Measurements from ENCODE around the gene KATNAL1.

Gene KATNAL1

GRCh38 chr13:30170569-30170968 lies 136.8 kb downstream of the KATNAL1 start:
- no peaks in the 10 kb centered on the region for H3F3A ChIP-seq (ENCODE audit: control insufficient read depth, insufficient read depth)
- no peaks in the 10 kb centered on the region for H3K79me2 ChIP-seq (ENCODE audit: control insufficient read depth, low read length)
- H3K4me1 ChIP-seq (ENCODE audit: control insufficient read depth, low read length) = peaks cover 17% of the 10 kb centered on the region
- no peaks in the 10 kb centered on the region for H3K27me3 ChIP-seq (ENCODE audit: control insufficient read depth, low read length)
- TF ChIP-seq EZH2phosphoT487 (IDR thresholded peaks at IDR 0.05; ENCODE audit: borderline replicate concordance, low read length) = no peak
- TF ChIP-seq, protein P1, sequence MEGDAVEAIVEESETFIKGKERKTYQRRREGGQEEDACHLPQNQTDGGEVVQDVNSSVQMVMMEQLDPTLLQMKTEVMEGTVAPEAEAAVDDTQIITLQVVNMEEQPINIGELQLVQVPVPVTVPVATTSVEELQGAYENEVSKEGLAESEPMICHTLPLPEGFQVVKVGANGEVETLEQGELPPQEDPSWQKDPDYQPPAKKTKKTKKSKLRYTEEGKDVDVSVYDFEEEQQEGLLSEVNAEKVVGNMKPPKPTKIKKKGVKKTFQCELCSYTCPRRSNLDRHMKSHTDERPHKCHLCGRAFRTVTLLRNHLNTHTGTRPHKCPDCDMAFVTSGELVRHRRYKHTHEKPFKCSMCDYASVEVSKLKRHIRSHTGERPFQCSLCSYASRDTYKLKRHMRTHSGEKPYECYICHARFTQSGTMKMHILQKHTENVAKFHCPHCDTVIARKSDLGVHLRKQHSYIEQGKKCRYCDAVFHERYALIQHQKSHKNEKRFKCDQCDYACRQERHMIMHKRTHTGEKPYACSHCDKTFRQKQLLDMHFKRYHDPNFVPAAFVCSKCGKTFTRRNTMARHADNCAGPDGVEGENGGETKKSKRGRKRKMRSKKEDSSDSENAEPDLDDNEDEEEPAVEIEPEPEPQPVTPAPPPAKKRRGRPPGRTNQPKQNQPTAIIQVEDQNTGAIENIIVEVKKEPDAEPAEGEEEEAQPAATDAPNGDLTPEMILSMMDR (IDR thresholded peaks at IDR 0.05; ENCODE audit: low read depth, low read length, poor library complexity, severe bottlenecking) = no peak
- no peaks in the 10 kb centered on the region for H3K9me3 ChIP-seq (ENCODE audit: control insufficient read depth, insufficient read depth, low read length)
- H3K9me2 ChIP-seq (replicated peaks; ENCODE audit: control insufficient read depth, low read length) = no peaks in the 10 kb centered on the region
- H4K20me1 ChIP-seq (ENCODE audit: control insufficient read depth, insufficient read depth, low read depth, low read length) = no peaks in the 10 kb centered on the region
- H3K36me3 ChIP-seq (ENCODE audit: control insufficient read depth, low read length) = no peaks in the 10 kb centered on the region
- H3K4me2 ChIP-seq (ENCODE audit: low read length) = no peak overlapping the region
- no peak overlapping the region for H3K4me3 ChIP-seq (ENCODE audit: low read length)
- no peak overlapping the region for H3K27ac ChIP-seq (ENCODE audit: low read depth, low read length)

- Histone ChIP-seq H3K27me3 (ENCODE audit: control insufficient read depth, low read length) (no peaks in the 10 kb centered on the region), H3K36me3 (ENCODE audit: control insufficient read depth, low read length) (no peaks in the 10 kb centered on the region), H3F3A (ENCODE audit: control insufficient read depth, insufficient read depth) (no peaks in the 10 kb centered on the region), H3K4me3 (ENCODE audit: low read length) (no peak overlapping the region), H3K4me2 (ENCODE audit: low read length) (no peak overlapping the region), H3K4me1 (ENCODE audit: control insufficient read depth, low read length) (peaks cover 16% of the 10 kb centered on the region), H3K9me3 (ENCODE audit: control insufficient read depth, insufficient read depth, low read length) (no peaks in the 10 kb centered on the region), H3K79me2 (ENCODE audit: control insufficient read depth, low read length) (no peaks in the 10 kb centered on the region), H3K27ac (ENCODE audit: low read depth, low read length) (no peak overlapping the region), H4K20me1 (ENCODE audit: control insufficient read depth, insufficient read depth, low read depth, low read length) (no peaks in the 10 kb centered on the region), H3K9me2 (replicated peaks; ENCODE audit: control insufficient read depth, low read length) (no peaks in the 10 kb centered on the region)
- TF ChIP-seq, protein P1 (IDR thresholded peaks at IDR 0.05; ENCODE audit: low read depth, low read length, poor library complexity, severe bottlenecking) = no peak
- no peak for TF ChIP-seq EZH2phosphoT487 (IDR thresholded peaks at IDR 0.05; ENCODE audit: borderline replicate concordance, low read length)
Measured at GRCh38 chr13:30169442-30169841, 137.9 kb downstream of the KATNAL1 start.

DNA sequence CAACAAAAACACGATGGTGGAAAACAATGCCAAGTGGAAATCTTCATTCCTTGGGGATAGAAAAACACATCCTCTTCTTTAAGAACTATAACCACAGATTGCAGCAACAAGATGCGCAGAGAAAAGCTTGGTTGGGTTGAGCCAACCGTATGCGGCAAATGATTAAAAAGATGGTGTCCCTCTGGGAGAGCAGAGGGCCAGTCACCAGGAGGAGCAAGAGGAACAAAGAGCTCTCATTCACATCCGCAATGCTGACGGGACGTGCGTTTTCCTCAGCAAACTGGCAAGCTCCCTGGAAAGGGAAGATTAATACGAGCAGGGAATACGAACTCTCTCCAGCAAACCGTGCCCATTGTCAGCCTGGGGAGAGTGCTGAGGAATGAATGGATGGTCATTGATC lies 141.6 kb downstream of the KATNAL1 start:
- TF ChIP-seq EZH2phosphoT487 (IDR thresholded peaks at IDR 0.05; ENCODE audit: borderline replicate concordance, low read length) = no peak
- no peaks in the 10 kb centered on the region for H4K20me1 ChIP-seq (ENCODE audit: control insufficient read depth, insufficient read depth, low read depth, low read length)
- no peak overlapping the region for H3K27ac ChIP-seq (ENCODE audit: low read depth, low read length)
- H3K9me3 ChIP-seq (ENCODE audit: control insufficient read depth, insufficient read depth, low read length) = no peaks in the 10 kb centered on the region
- H3K4me2 ChIP-seq (ENCODE audit: low read length) = no peak overlapping the region
- no peaks in the 10 kb centered on the region for H3K79me2 ChIP-seq (ENCODE audit: control insufficient read depth, low read length)
- no peaks in the 10 kb centered on the region for H3K36me3 ChIP-seq (ENCODE audit: control insufficient read depth, low read length)
- no peaks in the 10 kb centered on the region for H3K4me1 ChIP-seq (ENCODE audit: control insufficient read depth, low read length)
- no peaks in the 10 kb centered on the region for H3K9me2 ChIP-seq (replicated peaks; ENCODE audit: control insufficient read depth, low read length)
- peaks cover 4% of the 10 kb centered on the region for H3K27me3 ChIP-seq (ENCODE audit: control insufficient read depth, low read length)
- no peaks in the 10 kb centered on the region for H3F3A ChIP-seq (ENCODE audit: control insufficient read depth, insufficient read depth)
- H3K4me3 ChIP-seq (ENCODE audit: low read length) = no peak overlapping the region

DNA sequence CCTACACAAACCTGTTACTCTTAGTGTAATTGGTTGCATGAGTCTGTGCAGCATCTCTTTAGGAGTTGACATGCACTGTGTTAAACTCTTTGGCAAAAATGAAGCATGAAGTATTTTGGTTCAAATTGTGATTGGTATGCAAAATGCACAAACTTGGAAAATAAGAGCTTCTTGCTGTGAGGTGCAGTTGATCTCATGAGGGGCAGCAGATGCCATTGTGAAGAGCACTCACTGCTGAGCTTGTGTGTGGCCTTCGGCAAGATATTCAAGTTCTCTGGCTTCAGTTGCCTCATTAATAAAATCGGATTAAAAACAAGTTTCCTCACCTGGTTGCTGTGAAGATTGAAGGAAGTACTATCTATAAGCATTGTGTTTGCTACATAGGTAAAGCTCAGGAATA lies 142.3 kb downstream of the KATNAL1 start:
- Histone ChIP-seq H3K4me3 (ENCODE audit: low read length) (no peak overlapping the region), H4K20me1 (ENCODE audit: control insufficient read depth, insufficient read depth, low read depth, low read length) (no peaks in the 10 kb centered on the region), H3K9me3 (ENCODE audit: control insufficient read depth, insufficient read depth, low read length) (no peaks in the 10 kb centered on the region), H3K27me3 (ENCODE audit: control insufficient read depth, low read length) (peaks cover 4% of the 10 kb centered on the region), H3K4me1 (ENCODE audit: control insufficient read depth, low read length) (no peaks in the 10 kb centered on the region), H3K4me2 (ENCODE audit: low read length) (no peak overlapping the region), H3K36me3 (ENCODE audit: control insufficient read depth, low read length) (no peaks in the 10 kb centered on the region), H3K79me2 (ENCODE audit: control insufficient read depth, low read length) (no peaks in the 10 kb centered on the region), H3F3A (ENCODE audit: control insufficient read depth, insufficient read depth) (no peaks in the 10 kb centered on the region), H3K27ac (ENCODE audit: low read depth, low read length) (no peak overlapping the region), H3K9me2 (replicated peaks; ENCODE audit: control insufficient read depth, low read length) (no peaks in the 10 kb centered on the region)
- no peak for TF ChIP-seq EZH2phosphoT487 (IDR thresholded peaks at IDR 0.05; ENCODE audit: borderline replicate concordance, low read length)
- TF ChIP-seq, protein P1 (IDR thresholded peaks at IDR 0.05; ENCODE audit: low read depth, low read length, poor library complexity, severe bottlenecking) = no peak

Data from DOHH2 (cell line).